ENCODE data around the gene RBMS1. TPM values are rescaled to one million over a fixed set of nuclear protein-coding genes. Genes with fewer than 3 reads are reported as not detected.

Gene RBMS1
- total RNA-seq, 1 donor from 2014 or later = 28.4 TPM

GRCh38 chr2:160471950-160472349 is 21.7 kb downstream of the RBMS1 start:
- no peak for DNase-seq (ENCODE audit: low read depth, low spot score)
- peak overlapping the region; percentile 14 for H3K27ac Mint-ChIP-seq (ENCODE audit: unreplicated experiment)
- H3K4me3 Mint-ChIP-seq = no peak overlapping the region

DNA sequence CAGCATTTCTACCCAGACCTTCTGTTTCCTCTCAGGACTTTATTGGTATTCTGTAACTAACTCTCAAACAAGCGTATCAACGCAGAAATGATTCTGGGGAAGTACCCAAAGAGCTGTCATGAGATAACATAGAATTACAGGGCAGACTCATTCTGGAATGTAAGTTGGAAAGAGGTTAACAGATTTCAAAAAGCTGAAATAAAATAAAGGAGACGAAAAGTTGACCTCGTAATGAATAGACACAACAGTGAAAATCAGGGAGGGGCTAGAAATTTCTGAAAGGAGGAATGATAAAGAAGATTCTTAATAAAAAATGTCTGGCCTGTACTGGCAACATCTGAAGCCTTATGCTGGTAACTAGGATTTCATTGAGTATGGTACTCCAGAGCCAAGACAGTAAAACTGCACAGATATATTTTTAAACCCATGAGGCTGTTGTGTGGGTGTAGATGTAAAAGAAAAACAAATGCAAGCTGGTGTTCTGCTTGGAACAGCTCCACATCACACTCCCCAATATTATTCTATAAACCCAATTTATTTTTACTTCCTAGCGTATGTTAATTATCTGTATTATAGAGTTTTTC is 23.9 kb downstream of the RBMS1 start:
- Mint-ChIP-seq H3K27ac (ENCODE audit: unreplicated experiment) (no peak overlapping the region), H3K9me3 (no peaks in the 10 kb centered on the region), H3K4me3 (no peak overlapping the region), H3K27me3 (ENCODE audit: low read depth) (no peaks in the 10 kb centered on the region), H3K36me3 (ENCODE audit: low read depth) (no peaks in the 10 kb centered on the region), H3K4me1 (peaks cover 14% of the 10 kb centered on the region)
- TF ChIP-seq, protein P1, sequence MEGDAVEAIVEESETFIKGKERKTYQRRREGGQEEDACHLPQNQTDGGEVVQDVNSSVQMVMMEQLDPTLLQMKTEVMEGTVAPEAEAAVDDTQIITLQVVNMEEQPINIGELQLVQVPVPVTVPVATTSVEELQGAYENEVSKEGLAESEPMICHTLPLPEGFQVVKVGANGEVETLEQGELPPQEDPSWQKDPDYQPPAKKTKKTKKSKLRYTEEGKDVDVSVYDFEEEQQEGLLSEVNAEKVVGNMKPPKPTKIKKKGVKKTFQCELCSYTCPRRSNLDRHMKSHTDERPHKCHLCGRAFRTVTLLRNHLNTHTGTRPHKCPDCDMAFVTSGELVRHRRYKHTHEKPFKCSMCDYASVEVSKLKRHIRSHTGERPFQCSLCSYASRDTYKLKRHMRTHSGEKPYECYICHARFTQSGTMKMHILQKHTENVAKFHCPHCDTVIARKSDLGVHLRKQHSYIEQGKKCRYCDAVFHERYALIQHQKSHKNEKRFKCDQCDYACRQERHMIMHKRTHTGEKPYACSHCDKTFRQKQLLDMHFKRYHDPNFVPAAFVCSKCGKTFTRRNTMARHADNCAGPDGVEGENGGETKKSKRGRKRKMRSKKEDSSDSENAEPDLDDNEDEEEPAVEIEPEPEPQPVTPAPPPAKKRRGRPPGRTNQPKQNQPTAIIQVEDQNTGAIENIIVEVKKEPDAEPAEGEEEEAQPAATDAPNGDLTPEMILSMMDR (conservative IDR thresholded peaks at IDR 0.05) = no peak
- no peak for DNase-seq (ENCODE audit: low read depth, low spot score)

More at GRCh38 chr2:160471950-160472349, 21.7 kb downstream of the RBMS1 start:
- H3K27me3 Mint-ChIP-seq (ENCODE audit: low read depth) = no peaks in the 10 kb centered on the region
- H3K36me3 Mint-ChIP-seq (ENCODE audit: low read depth) = no peaks in the 10 kb centered on the region
- TF ChIP-seq, protein P1 (conservative IDR thresholded peaks at IDR 0.05) = no peak
- H3K4me1 Mint-ChIP-seq = peaks cover 14% of the 10 kb centered on the region
- H3K9me3 Mint-ChIP-seq = peaks cover 2% of the 10 kb centered on the region

GRCh38 chr2:160469164-160469563 is 24.4 kb downstream of the RBMS1 start:
- Mint-ChIP-seq H3K27ac (ENCODE audit: unreplicated experiment) (no peak overlapping the region), H3K4me1 (peaks cover 14% of the 10 kb centered on the region), H3K9me3 (no peaks in the 10 kb centered on the region), H3K4me3 (no peak overlapping the region), H3K36me3 (ENCODE audit: low read depth) (no peaks in the 10 kb centered on the region), H3K27me3 (ENCODE audit: low read depth) (no peaks in the 10 kb centered on the region)
- TF ChIP-seq, protein P1 (conservative IDR thresholded peaks at IDR 0.05) = no peak
- no peak for DNase-seq (ENCODE audit: low read depth, low spot score)

DNA sequence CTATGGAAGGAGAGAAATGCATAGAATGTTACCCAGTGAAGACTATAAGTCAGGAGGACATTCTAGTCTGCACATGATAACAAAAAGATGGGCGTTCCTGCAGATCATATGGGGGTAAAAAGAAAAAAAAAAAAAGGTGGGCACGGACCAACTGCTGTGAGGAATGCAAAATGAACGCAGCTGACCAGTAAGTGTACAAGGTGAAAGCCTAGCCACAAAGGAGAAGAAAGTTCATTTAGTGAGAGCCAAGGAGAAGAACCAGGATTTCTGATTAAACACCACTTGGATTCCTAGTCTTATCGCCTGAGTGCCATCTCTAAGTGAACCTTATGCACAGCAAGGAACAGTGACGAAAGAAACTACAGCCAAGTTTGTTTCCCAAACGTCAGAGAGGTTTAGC is 26.5 kb downstream of the RBMS1 start:
- Mint-ChIP-seq H3K4me1 (no peaks in the 10 kb centered on the region), H3K36me3 (ENCODE audit: low read depth) (no peaks in the 10 kb centered on the region), H3K9me3 (no peaks in the 10 kb centered on the region), H3K27me3 (ENCODE audit: low read depth) (no peaks in the 10 kb centered on the region), H3K27ac (ENCODE audit: unreplicated experiment) (no peak overlapping the region), H3K4me3 (no peak overlapping the region)
- TF ChIP-seq, protein P1 (conservative IDR thresholded peaks at IDR 0.05) = no peak
- no peak for DNase-seq (ENCODE audit: low read depth, low spot score)

GRCh38 chr2:160465406-160465805 is 28.2 kb downstream of the RBMS1 start:
- Mint-ChIP-seq H3K9me3 (no peaks in the 10 kb centered on the region), H3K27ac (ENCODE audit: unreplicated experiment) (no peak overlapping the region)
- TF ChIP-seq, protein P1 (conservative IDR thresholded peaks at IDR 0.05) = no peak

More at GRCh38 chr2:160465406-160465805, 28.2 kb downstream of the RBMS1 start:
- Mint-ChIP-seq H3K4me3 (no peak overlapping the region), H3K4me1 (no peaks in the 10 kb centered on the region), H3K27me3 (ENCODE audit: low read depth) (no peaks in the 10 kb centered on the region), H3K36me3 (ENCODE audit: low read depth) (no peaks in the 10 kb centered on the region)
- DNase-seq (ENCODE audit: low read depth, low spot score) = no peak
